Peyer's patch (tissue), 4 donors: ENCODE measurements around the gene CTCFL.

Experiments used
- CTCF ChIP-seq, 6 experiments: fragments of 450-650 bp in 4 of 6; fragments of 200-600 bp in 2 of 6; sonication (generic) in 1 of 6; IDR thresholded peaks; one replicate each; pipeline ENCODE4 v1.5.1; 2017 to 2019; ENCODE audit warnings: antibody characterized with exemption in 6 of 6, mild to moderate bottlenecking in 3 of 6, moderate library complexity in 1 of 6
- POLR2A ChIP-seq, 2 donors: fragments of 450-650 bp; IDR thresholded peaks; one replicate each; pipeline ENCODE4 v1.5.1; 2017; ENCODE audit warnings: antibody characterized with exemption in 2 of 2, mild to moderate bottlenecking in 2 of 2, moderate library complexity in 2 of 2

- TF ChIP-seq CTCF (IDR thresholded peaks at IDR 0.05) (no peak), POLR2A (IDR thresholded peaks at IDR 0.05) (no peak)
Observed at GRCh38 chr20:57517904-57518303, 7.0 kb downstream of the CTCFL start.
